ENCODE measurements around the gene MICU1. TPM values are rescaled to one million over a fixed set of nuclear protein-coding genes. Genes with fewer than 3 reads are reported as not detected.

The MICU1 gene
- total RNA-seq, 1 donor from 2014 or later, result 79.8 TPM

DNA sequence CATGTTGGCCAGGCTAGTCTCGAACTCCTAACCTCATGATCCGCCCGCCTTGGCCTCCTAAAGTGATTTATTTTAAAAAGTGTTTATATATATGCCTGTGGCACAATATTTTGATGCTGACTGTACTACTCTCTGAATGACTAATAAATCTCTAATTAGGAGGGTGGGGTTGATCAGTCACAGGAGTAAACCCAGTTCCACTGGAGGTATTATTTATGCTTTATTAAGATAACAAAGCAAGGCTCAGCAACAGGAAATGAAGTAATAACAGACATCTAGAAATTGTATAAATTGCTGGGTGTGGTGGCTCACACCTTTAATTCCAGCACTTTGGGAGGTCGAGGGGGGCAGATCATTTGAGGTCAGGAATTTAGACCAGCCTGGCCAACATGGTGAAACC, 40.0 kb upstream of the MICU1 start:
- no peaks in the 10 kb centered on the region for H3K27me3 ChIP-seq
- H3K9me3 Mint-ChIP-seq, result no peaks in the 10 kb centered on the region
- no peaks in the 10 kb centered on the region for H3K27me3 Mint-ChIP-seq (ENCODE audit: insufficient read depth, low read depth)
- H2AFZ ChIP-seq (replicated peaks), result no peak overlapping the region
- no peak overlapping the region for H3K27ac ChIP-seq
- H3K36me3 Mint-ChIP-seq, result no peaks in the 10 kb centered on the region
- H3F3A ChIP-seq (ENCODE audit: low read depth), result no peaks in the 10 kb centered on the region
- no peak overlapping the region for H3K4me3 Mint-ChIP-seq
- no peak overlapping the region for H3K9ac ChIP-seq
- H3K4me1 Mint-ChIP-seq, result no peaks in the 10 kb centered on the region
- no peak overlapping the region for H3K27ac Mint-ChIP-seq
- no peak overlapping the region for H3K4me3 ChIP-seq
- no peaks in the 10 kb centered on the region for H3K79me2 ChIP-seq (ENCODE audit: low read depth)
- H3K4me1 ChIP-seq, result no peaks in the 10 kb centered on the region
- no peaks in the 10 kb centered on the region for H3K36me3 ChIP-seq
- no peaks in the 10 kb centered on the region for H3K9me3 ChIP-seq (ENCODE audit: low read depth)
- TF ChIP-seq, protein P1, sequence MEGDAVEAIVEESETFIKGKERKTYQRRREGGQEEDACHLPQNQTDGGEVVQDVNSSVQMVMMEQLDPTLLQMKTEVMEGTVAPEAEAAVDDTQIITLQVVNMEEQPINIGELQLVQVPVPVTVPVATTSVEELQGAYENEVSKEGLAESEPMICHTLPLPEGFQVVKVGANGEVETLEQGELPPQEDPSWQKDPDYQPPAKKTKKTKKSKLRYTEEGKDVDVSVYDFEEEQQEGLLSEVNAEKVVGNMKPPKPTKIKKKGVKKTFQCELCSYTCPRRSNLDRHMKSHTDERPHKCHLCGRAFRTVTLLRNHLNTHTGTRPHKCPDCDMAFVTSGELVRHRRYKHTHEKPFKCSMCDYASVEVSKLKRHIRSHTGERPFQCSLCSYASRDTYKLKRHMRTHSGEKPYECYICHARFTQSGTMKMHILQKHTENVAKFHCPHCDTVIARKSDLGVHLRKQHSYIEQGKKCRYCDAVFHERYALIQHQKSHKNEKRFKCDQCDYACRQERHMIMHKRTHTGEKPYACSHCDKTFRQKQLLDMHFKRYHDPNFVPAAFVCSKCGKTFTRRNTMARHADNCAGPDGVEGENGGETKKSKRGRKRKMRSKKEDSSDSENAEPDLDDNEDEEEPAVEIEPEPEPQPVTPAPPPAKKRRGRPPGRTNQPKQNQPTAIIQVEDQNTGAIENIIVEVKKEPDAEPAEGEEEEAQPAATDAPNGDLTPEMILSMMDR (IDR thresholded peaks at IDR 0.05), result no peak
- TF ChIP-seq EZH2phosphoT487 (IDR thresholded peaks at IDR 0.05) (no peak), EZH2 (IDR thresholded peaks at IDR 0.05) (no peak)
- no peak for DNase-seq (ENCODE audit: low spot score)
- no peak overlapping the region for H3K4me2 ChIP-seq
- no peaks in the 10 kb centered on the region for H4K20me1 ChIP-seq (ENCODE audit: low read depth)

DNA sequence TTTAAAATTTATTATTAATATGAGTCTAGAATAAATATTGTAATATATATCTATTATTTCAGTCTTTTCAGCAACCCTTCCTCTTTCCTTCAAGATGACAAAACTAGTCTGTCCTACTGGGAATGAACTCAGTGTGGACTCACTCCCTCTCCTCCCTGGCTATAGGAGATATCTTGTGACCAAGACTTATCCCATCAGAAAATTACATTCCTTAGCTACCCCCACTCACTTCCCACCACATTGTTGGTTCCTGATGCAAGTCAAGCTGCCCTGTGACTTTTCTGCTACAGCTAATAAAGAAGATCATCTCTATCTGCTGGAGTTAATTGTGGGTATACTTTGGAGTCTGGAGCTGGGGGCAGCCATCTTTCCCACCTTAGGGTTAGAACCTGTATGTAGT, 38.1 kb upstream of the MICU1 start:
- Histone ChIP-seq H3K9me3 (ENCODE audit: low read depth) (no peaks in the 10 kb centered on the region), H2AFZ (replicated peaks) (no peak overlapping the region), H3K4me1 (no peaks in the 10 kb centered on the region), H3K79me2 (ENCODE audit: low read depth) (no peaks in the 10 kb centered on the region), H3K27ac (no peak overlapping the region), H4K20me1 (ENCODE audit: low read depth) (no peaks in the 10 kb centered on the region), H3K36me3 (no peaks in the 10 kb centered on the region), H3K4me3 (no peak overlapping the region), H3F3A (ENCODE audit: low read depth) (no peaks in the 10 kb centered on the region), H3K9ac (no peak overlapping the region), H3K4me2 (no peak overlapping the region), H3K27me3 (no peaks in the 10 kb centered on the region)
- Mint-ChIP-seq H3K9me3 (no peaks in the 10 kb centered on the region), H3K27ac (no peak overlapping the region), H3K4me1 (peaks cover 4% of the 10 kb centered on the region), H3K27me3 (ENCODE audit: insufficient read depth, low read depth) (peaks cover 3% of the 10 kb centered on the region), H3K4me3 (no peak overlapping the region), H3K36me3 (no peaks in the 10 kb centered on the region)
- TF ChIP-seq EZH2 (IDR thresholded peaks at IDR 0.05), result no peak
- no peak for TF ChIP-seq EZH2phosphoT487 (IDR thresholded peaks at IDR 0.05)
- TF ChIP-seq, protein P1 (IDR thresholded peaks at IDR 0.05), result no peak
- no peak for DNase-seq (ENCODE audit: low spot score)

DNA sequence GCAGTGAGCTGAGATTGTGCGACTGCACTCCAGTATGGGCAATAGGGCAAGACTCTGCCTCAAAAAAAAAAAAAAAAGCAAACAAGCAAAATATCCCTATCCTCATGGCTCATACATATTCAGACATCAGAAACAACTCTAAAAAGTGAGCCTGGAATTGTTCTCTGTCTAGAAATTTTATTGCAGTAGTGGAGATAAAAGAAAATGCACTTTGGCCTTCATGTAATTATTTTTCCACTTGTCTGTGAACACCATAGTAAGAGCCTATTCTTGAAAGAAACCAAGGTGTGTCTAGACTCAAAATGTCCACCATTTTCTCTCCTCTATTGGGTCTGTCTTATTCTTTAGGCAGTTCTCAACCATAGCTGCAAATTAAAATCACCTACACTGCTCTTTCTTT, 35.6 kb upstream of the MICU1 start:
- H3K27ac Mint-ChIP-seq, result no peak overlapping the region
- no peak for TF ChIP-seq EZH2phosphoT487 (IDR thresholded peaks at IDR 0.05)
- no peak for TF ChIP-seq EZH2 (IDR thresholded peaks at IDR 0.05)
- TF ChIP-seq, protein P1 (IDR thresholded peaks at IDR 0.05), result no peak
- Histone ChIP-seq H3K4me1 (no peaks in the 10 kb centered on the region), H3K9me3 (ENCODE audit: low read depth) (no peaks in the 10 kb centered on the region), H3K36me3 (no peaks in the 10 kb centered on the region), H3F3A (ENCODE audit: low read depth) (no peaks in the 10 kb centered on the region), H3K9ac (no peak overlapping the region), H3K4me3 (no peak overlapping the region), H2AFZ (replicated peaks) (no peak overlapping the region), H4K20me1 (ENCODE audit: low read depth) (no peaks in the 10 kb centered on the region), H3K27me3 (no peaks in the 10 kb centered on the region), H3K27ac (no peak overlapping the region), H3K79me2 (ENCODE audit: low read depth) (no peaks in the 10 kb centered on the region), H3K4me2 (no peak overlapping the region)
- peaks cover 3% of the 10 kb centered on the region for H3K27me3 Mint-ChIP-seq (ENCODE audit: insufficient read depth, low read depth)
- no peak overlapping the region for H3K4me3 Mint-ChIP-seq
- no peaks in the 10 kb centered on the region for H3K9me3 Mint-ChIP-seq
- H3K36me3 Mint-ChIP-seq, result no peaks in the 10 kb centered on the region
- peaks cover 6% of the 10 kb centered on the region for H3K4me1 Mint-ChIP-seq
- no peak for DNase-seq (ENCODE audit: low spot score)

Data from neural progenitor cell (in vitro differentiated cells).